ENCODE measurements around the gene ENTPD3. TPM values are rescaled to one million over a fixed set of nuclear protein-coding genes. Genes with fewer than 3 reads are reported as not detected.

ENTPD3 gene
- total RNA-seq, 1 experiment from 2014 or later: 0.50 TPM

- H3K36me3 Mint-ChIP-seq: peaks cover 6% of the 10 kb centered on the region
- CTCF ChIA-PET: interaction anchor here (1.1 to 2.9 kb wide), 4 partner anchors 53 to 261 kb away, joined by 6 to 15 read pairs (median 7); partner anchors contain the start of genes EIF1B and ZNF620
These were observed 66.1 kb downstream of the ENTPD3 start for GRCh38 chr3:40452876-40453730.

More at GRCh38 chr3:40452876-40453730, 66.1 kb downstream of the ENTPD3 start:
- Mint-ChIP-seq H3K4me3 (peak overlapping the region; percentile 94), H3K27me3 (ENCODE audit: low read depth) (no peaks in the 10 kb centered on the region), H3K4me1 (peaks cover 15% of the 10 kb centered on the region), H3K27ac (peak overlapping the region; percentile 100), H3K9me3 (no peaks in the 10 kb centered on the region)
- ATAC-seq (peak; percentile 96), DNase-seq (ENCODE audit: low spot score) (peak; percentile 97)
- POLR2A ChIA-PET: interaction anchor here (0.6 to 1.8 kb wide), 6 partner anchors 12 to 210 kb away, joined by 3 to 4 read pairs (median 4); partner anchors contain the start of genes EIF1B and ZNF621
- TF ChIP-seq FOXP1 (CRISPR knock-in tag; IDR thresholded peaks at IDR 0.05; ENCODE audit: borderline replicate concordance) (peak; percentile 72; the same call in 1 of the 2 replicates), SP1 (CRISPR knock-in tag; conservative IDR thresholded peaks at IDR 0.05) (peak; percentile 93), GABPB1 (CRISPR knock-in tag; IDR thresholded peaks at IDR 0.05) (peak; percentile 57), CREM (CRISPR knock-in tag; IDR thresholded peaks at IDR 0.05) (peak; percentile 82), NR2C2 (CRISPR knock-in tag; IDR thresholded peaks at IDR 0.05) (no peak), OVOL2 (CRISPR knock-in tag; IDR thresholded peaks at IDR 0.05; ENCODE audit: borderline replicate concordance) (no peak), NR3C1 (CRISPR knock-in tag; conservative IDR thresholded peaks at IDR 0.05; ENCODE audit: low read depth) (no peak), ZNF396 (CRISPR knock-in tag; IDR thresholded peaks at IDR 0.05; ENCODE audit: borderline replicate concordance) (no peak), USF1 (CRISPR knock-in tag; IDR thresholded peaks at IDR 0.05) (peak; percentile 25; the same call in 1 of the 2 replicates), ETV6 (CRISPR knock-in tag; IDR thresholded peaks at IDR 0.05) (peak; percentile 69; the same call in 1 of the 2 replicates), ZNF425 (CRISPR knock-in tag; conservative IDR thresholded peaks at IDR 0.05) (no peak), ZNF219 (CRISPR knock-in tag; IDR thresholded peaks at IDR 0.05; ENCODE audit: borderline replicate concordance) (no peak), MAX (CRISPR knock-in tag; IDR thresholded peaks at IDR 0.05) (peak; percentile 84), ZMAT4 (CRISPR knock-in tag; IDR thresholded peaks at IDR 0.05) (no peak), CBFB (CRISPR knock-in tag; IDR thresholded peaks at IDR 0.05; ENCODE audit: low read depth) (no peak), NFYB (CRISPR knock-in tag; conservative IDR thresholded peaks at IDR 0.05; ENCODE audit: low read depth) (peak; percentile 78), GTF2I (CRISPR knock-in tag; conservative IDR thresholded peaks at IDR 0.05) (no peak), E2F4 (CRISPR knock-in tag; IDR thresholded peaks at IDR 0.05; ENCODE audit: borderline replicate concordance, low read depth) (no peak), NFE2L1 (CRISPR knock-in tag; IDR thresholded peaks at IDR 0.05) (no peak), ZNF138 (CRISPR knock-in tag; conservative IDR thresholded peaks at IDR 0.05) (no peak), ELF4 (CRISPR knock-in tag; IDR thresholded peaks at IDR 0.05; ENCODE audit: low read depth) (no peak), FOXK1 (CRISPR knock-in tag; IDR thresholded peaks at IDR 0.05) (peak; percentile 96), STAT6 (CRISPR knock-in tag; conservative IDR thresholded peaks at IDR 0.05; ENCODE audit: low read depth) (no peak), AFF4 (CRISPR knock-in tag; IDR thresholded peaks at IDR 0.05; ENCODE audit: borderline replicate concordance) (no peak), ZNF671 (CRISPR knock-in tag; IDR thresholded peaks at IDR 0.05) (no peak), KAT7 (CRISPR knock-in tag; IDR thresholded peaks at IDR 0.05; ENCODE audit: borderline replicate concordance) (no peak)

Measured in WTC11 (cell line).